ENCODE data around the gene GAS2.

GAS2 gene

GRCh38 chr11:22780952-22781593, 114.7 kb downstream of the GAS2 start:
- no peak overlapping the region for H3K4me3 ChIP-seq
- intact Hi-C loops (cut with DNase I; ENCODE audit: low total_unique reads), result no loop called here
- H3K27ac ChIP-seq, result no peak overlapping the region
- no peaks in the 10 kb centered on the region for H3K9me3 ChIP-seq
- TF ChIP-seq CTCF (IDR thresholded peaks at IDR 0.05), result no peak
- DNase-seq, result no peak
- no peaks in the 10 kb centered on the region for H3K4me1 ChIP-seq
- no peaks in the 10 kb centered on the region for H3K27me3 ChIP-seq
- H3K36me3 ChIP-seq, result no peaks in the 10 kb centered on the region

GRCh38 chr11:22785251-22785650, 118.8 kb downstream of the GAS2 start:
- intact Hi-C loops (cut with DNase I; ENCODE audit: low total_unique reads), result loop anchor here (5.0 kb wide), 1 partner anchor 448 kb away; the partner anchor contains the start of gene SLC17A6
- Histone ChIP-seq H3K27ac (no peak overlapping the region), H3K4me3 (no peak overlapping the region), H3K4me1 (no peaks in the 10 kb centered on the region), H3K9me3 (no peaks in the 10 kb centered on the region), H3K27me3 (no peaks in the 10 kb centered on the region), H3K36me3 (no peaks in the 10 kb centered on the region)
- TF ChIP-seq CTCF (IDR thresholded peaks at IDR 0.05), result no peak
- no peak for DNase-seq

- TF ChIP-seq CTCF (IDR thresholded peaks at IDR 0.05), result no peak
- Histone ChIP-seq H3K4me3 (no peak overlapping the region), H3K27me3 (no peaks in the 10 kb centered on the region), H3K4me1 (no peaks in the 10 kb centered on the region), H3K27ac (no peak overlapping the region), H3K36me3 (no peaks in the 10 kb centered on the region), H3K9me3 (no peaks in the 10 kb centered on the region)
- no peak for DNase-seq
- intact Hi-C loops (cut with DNase I; ENCODE audit: low total_unique reads), result loop anchor here (5.0 kb wide), 1 partner anchor 449 kb away; the partner anchor contains the start of gene SLC17A6
Observed at GRCh38 chr11:22786475-22786874, 120.1 kb downstream of the GAS2 start.

- Histone ChIP-seq H3K4me3 (no peak overlapping the region), H3K27me3 (no peaks in the 10 kb centered on the region), H3K9me3 (no peaks in the 10 kb centered on the region), H3K4me1 (no peaks in the 10 kb centered on the region), H3K36me3 (no peaks in the 10 kb centered on the region), H3K27ac (no peak overlapping the region)
- intact Hi-C loops (cut with DNase I; ENCODE audit: low total_unique reads), result loop anchor here (5.0 kb wide), 1 partner anchor 450 kb away; the partner anchor contains the start of gene SLC17A6
- TF ChIP-seq CTCF (IDR thresholded peaks at IDR 0.05), result no peak
- no peak for DNase-seq
Observed at GRCh38 chr11:22787055-22787454, 120.6 kb downstream of the GAS2 start.

GRCh38 chr11:22787551-22788162, 121.2 kb downstream of the GAS2 start:
- TF ChIP-seq CTCF (IDR thresholded peaks at IDR 0.05), result peak; percentile 54 to 57
- Histone ChIP-seq H3K36me3 (no peaks in the 10 kb centered on the region), H3K27ac (no peak overlapping the region), H3K27me3 (no peaks in the 10 kb centered on the region), H3K9me3 (no peaks in the 10 kb centered on the region), H3K4me3 (no peak overlapping the region), H3K4me1 (no peaks in the 10 kb centered on the region)
- no peak for DNase-seq
- intact Hi-C loops (cut with DNase I; ENCODE audit: low total_unique reads), result loop anchor here (5.0 kb wide), 1 partner anchor 450 kb away; the partner anchor contains the start of gene SLC17A6

Measured in tibial artery (tissue), 4 donors.